GM12878 (cell line): ENCODE measurements around the gene PRMT3. TPM values are rescaled to one million over a fixed set of nuclear protein-coding genes. Genes with fewer than 3 reads are reported as not detected.

Experiments
- ATAC-seq: fragments of 200-7000 bp; cut with Tn5 transposase; 3 replicates; pipeline ENCODE4 v1.9.1; 2020; ENCODE audit warnings: mild to moderate bottlenecking, moderate library complexity
- BruUV-seq: library from RNA; stranded (reverse); fragments of 400-500 nt; replicated peaks from 2 replicates; lab custom pipeline; 2021; lab: Mats Ljungman, UMichigan
- CTCF ChIA-PET: fragments of 300-600 bp; sonication (Branson Sonifier 250); formaldehyde crosslinking; extraction: SDS; loops from one replicate; lab custom pipeline; 2021; ENCODE audit warnings: inconsistent platforms; lab: Yijun Ruan, JAX
- POLR2A ChIA-PET: fragments of 350-600 bp; formaldehyde crosslinking; extraction: SDS; loops from one replicate; lab custom pipeline; 2021; ENCODE audit warnings: inconsistent platforms; lab: Charles Lee
- RAD21 ChIA-PET: fragments of 300-600 bp; sonication (Branson Sonifier 250); formaldehyde crosslinking; loops from one replicate; lab custom pipeline; 2023; ENCODE audit warnings: antibody characterized with exemption; ENCODE audit not compliant: unreplicated experiment; lab: Charles Lee
- SMC1A ChIA-PET: fragments of 300-600 bp; sonication (Branson Sonifier 250); formaldehyde crosslinking; loops from one replicate; lab custom pipeline; 2023; ENCODE audit not compliant: unreplicated experiment, uncharacterized antibody; lab: Charles Lee
- DNase-seq: peaks from one replicate; pipeline ENCODE4 v3.0.0-alpha.2; 2011; ENCODE audit warnings: low read depth, low spot score
- FAIRE-seq: peaks from 3 replicates; lab custom pipeline; 2011; peaks lifted over from hg19 to GRCh38; lab: Jason Lieb, UNC
- H2AFZ ChIP-seq: 2 replicates; pipeline ENCODE4 v1.6.0; 2011; ENCODE audit warnings: low read depth, low read length, control low read depth; ENCODE audit not compliant: control insufficient read depth
- H3K27ac ChIP-seq: 2 replicates; pipeline ENCODE4 v1.5.1; 2011; ENCODE audit warnings: control low read depth; ENCODE audit not compliant: control insufficient read depth, insufficient read depth
- H3K27me3 ChIP-seq, 2 experiments: replicated peaks in 1 of 2; 2 replicates each; pipeline versions ENCODE4 v1.6.0 to v1.6.1; 2011; ENCODE audit warnings: low read length in 1 of 2; ENCODE audit not compliant: control insufficient read depth in 2 of 2, insufficient read depth in 2 of 2
- H3K36me3 ChIP-seq, 2 experiments: 2 replicates each; pipeline ENCODE4 v1.5.1; 2011; ENCODE audit warnings: low read length in 1 of 2; ENCODE audit not compliant: control insufficient read depth in 2 of 2, insufficient read depth in 2 of 2
- H3K4me1 ChIP-seq: 2 replicates; pipeline ENCODE4 v1.6.1; 2011; ENCODE audit warnings: mild to moderate bottlenecking, low read length, moderate library complexity, mixed read lengths; ENCODE audit not compliant: control insufficient read depth, insufficient read depth
- H3K4me2 ChIP-seq: 2 replicates; pipeline ENCODE4 v1.6.0; 2011; ENCODE audit warnings: control low read depth; ENCODE audit not compliant: control insufficient read depth, insufficient read depth
- H3K4me3 ChIP-seq: fragments of 200-600 bp; sonication (generic); 2 replicates; pipeline ENCODE4 v1.5.1; 2016
- H3K79me2 ChIP-seq: 2 replicates; pipeline ENCODE4 v1.6.0; 2011; ENCODE audit warnings: low read length; ENCODE audit not compliant: control insufficient read depth, insufficient read depth
- H3K9ac ChIP-seq: 2 replicates; pipeline ENCODE4 v1.8.0; 2011; ENCODE audit warnings: low read length, control low read depth, mixed read lengths; ENCODE audit not compliant: control insufficient read depth, insufficient read depth
- H3K9me3 ChIP-seq: replicated peaks from 3 replicates; pipeline ENCODE4 v1.5.1; 2011; ENCODE audit warnings: mild to moderate bottlenecking, low read length; ENCODE audit not compliant: control insufficient read depth, insufficient read depth
- H4K20me1 ChIP-seq: 2 replicates; pipeline ENCODE4 v1.6.0; 2011; ENCODE audit not compliant: control insufficient read depth, insufficient read depth
- BMI1 ChIP-seq: fragments of 450-650 bp; IDR thresholded peaks from 2 replicates; pipeline ENCODE4 v1.6.1; 2016; ENCODE audit warnings: mild to moderate bottlenecking, moderate library complexity, borderline replicate concordance
- HSF1 ChIP-seq: fragments of 150-350 bp; IDR thresholded peaks from 2 replicates; pipeline ENCODE4 v1.6.1; 2014; ENCODE audit warnings: mild to moderate bottlenecking, low read depth, low read length
- NBN ChIP-seq: fragments of 450-650 bp; IDR thresholded peaks from 2 replicates; pipeline ENCODE4 v1.6.1; 2016
- NFXL1 ChIP-seq: fragments of 450-650 bp; IDR thresholded peaks from 2 replicates; pipeline ENCODE4 v1.6.1; 2017; ENCODE audit warnings: antibody characterized with exemption, mild to moderate bottlenecking, borderline replicate concordance
- PML ChIP-seq: IDR thresholded peaks from 2 replicates; pipeline ENCODE4 v1.6.1; 2012; ENCODE audit warnings: low read length, inconsistent platforms
- POLR2AphosphoS5 ChIP-seq: IDR thresholded peaks from 2 replicates; pipeline ENCODE4 v1.6.1; 2011; ENCODE audit warnings: mild to moderate bottlenecking, low read length, inconsistent platforms
- RFX5 ChIP-seq: IDR thresholded peaks from 2 replicates; pipeline ENCODE4 v1.6.1; 2011; ENCODE audit warnings: low read depth, low read length, improper control_type of control experiment
- SREBF1 ChIP-seq: IDR thresholded peaks from 2 replicates; pipeline ENCODE4 v1.6.1; 2012; ENCODE audit warnings: mild to moderate bottlenecking, low read length
- ZNF592 ChIP-seq: fragments of 450-650 bp; IDR thresholded peaks from 2 replicates; pipeline ENCODE4 v1.6.1; 2017; ENCODE audit warnings: mild to moderate bottlenecking, moderate library complexity
- WGBS: methylation state at CpG from one replicate; pipeline ENCODE4 v1.1.6; 2016; ENCODE audit warnings: low lambda C conversion rate; ENCODE audit not compliant: insufficient replicate concordance, insufficient coverage; ENCODE audit errors: missing lambda C conversion rate; 5-methylcytosine and 5-hydroxymethylcytosine counted together
- in situ Hi-C: fragments of 300-500 bp; cut with MboI; formaldehyde crosslinking; loops from 9 replicates; pipeline ENCODE4 v1.14.3; 2018; ENCODE audit warnings: mixed read lengths
- intact Hi-C: fragments of 100-400 bp; cut with micrococcal nuclease; formaldehyde crosslinking; loops from one replicate; pipeline ENCODE4 v1.14.2; 2022; ENCODE audit not compliant: unreplicated experiment
- polyA plus RNA-seq, 11 experiments: library from polyadenylated mRNA; depleted of rRNA in 4 of 11; unstranded in 6 of 11; stranded (reverse) in 5 of 11; fragments of >200 nt; fragmentation: Nextera tagmentation in 4 of 11; fragmentation: Illumina TruSeq in 1 of 11; extraction: Ambion mirVana in 4 of 11; extraction: Trizol in 1 of 11; gene quantifications; 1 replicate in 1 of 11; 2 replicates in 10 of 11; pipeline versions ENCODE4 v1.2.1 to v1.2.3, GENCODE V29; 2011 to 2016; ENCODE audit warnings: inconsistent platforms in 2 of 11, missing spikeins in 2 of 11, low read depth in 1 of 11
- total RNA-seq, 4 experiments: library from RNA; depleted of rRNA in 3 of 4; stranded (reverse); fragments of >200 nt in 3 of 4; fragmentation: Illumina TruSeq in 1 of 4; extraction: Trizol in 1 of 4; gene quantifications; 2 replicates each; pipeline versions ENCODE4 v1.2.1 to v1.2.3, GENCODE V29; 2013 to 2021
- TF ChIP-seq, protein P1 (sequence below): fragments of 450-650 bp; IDR thresholded peaks from 2 replicates; pipeline ENCODE4 v1.6.1; 2018; ENCODE audit warnings: mild to moderate bottlenecking, low read depth, moderate library complexity; ENCODE audit not compliant: partially characterized antibody

The PRMT3 gene
- total and polyA plus RNA-seq, 10 of the 15 experiments (the other 5 are each of a cell fraction or from before 2014, with no cell fraction given): 13.9 to 52.1 (median 27.7) TPM

DNA sequence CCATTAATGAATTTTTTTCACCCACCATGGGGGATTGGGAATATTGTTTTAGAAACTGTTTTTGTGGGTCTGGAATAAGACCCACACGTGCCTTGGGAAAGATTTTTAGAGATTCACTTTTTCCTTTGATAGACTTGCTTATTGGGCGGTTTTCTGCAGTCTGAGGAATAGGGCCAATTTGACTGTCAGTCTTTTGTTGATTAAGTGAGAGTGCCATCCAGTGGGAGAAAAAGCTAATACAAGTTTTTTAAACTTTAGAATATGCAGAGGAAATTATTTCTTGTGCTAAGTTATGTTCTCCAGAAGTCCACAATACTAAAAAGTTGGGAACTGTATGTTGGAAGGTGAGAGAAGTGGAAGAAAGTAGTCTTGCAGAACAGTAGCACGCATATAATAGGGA, 56.1 kb downstream of the PRMT3 start (continued):
- no peak for TF ChIP-seq ZNF592

DNA sequence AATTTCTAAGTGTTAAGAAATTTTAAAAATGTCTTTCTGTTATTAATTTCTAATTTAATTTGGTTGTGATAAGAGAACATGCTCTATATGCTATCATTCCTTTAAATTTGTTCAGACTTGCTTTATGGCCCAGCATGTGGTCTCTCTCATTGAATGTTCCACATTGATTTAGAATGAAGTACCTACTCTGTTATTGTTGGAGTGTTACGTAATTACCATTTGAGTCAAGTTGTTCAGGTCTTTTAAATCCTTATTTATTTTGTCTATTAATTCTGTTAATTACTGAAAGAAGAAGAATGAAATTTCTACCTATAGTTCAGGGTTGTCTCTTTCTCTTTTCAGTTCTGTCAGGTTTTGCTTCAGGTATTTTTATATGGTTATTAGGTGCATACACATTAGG, 57.0 kb downstream of the PRMT3 start:
- SMC1A ChIA-PET: interaction anchor here (1.2 kb wide), 1 partner anchor 39 kb away, joined by 3 read pairs; no protein-coding TSS in a partner anchor
- no peaks in the 10 kb centered on the region for H3K79me2 ChIP-seq
- FAIRE-seq: no peak

More for the DNA sequence above, 57.0 kb downstream of the PRMT3 start:
- no peak for TF ChIP-seq BMI1
- TF ChIP-seq HSF1: no peak
- TF ChIP-seq RFX5: no peak
- no peak for TF ChIP-seq NBN
- no peak for TF ChIP-seq SREBF1
- TF ChIP-seq, protein P1, sequence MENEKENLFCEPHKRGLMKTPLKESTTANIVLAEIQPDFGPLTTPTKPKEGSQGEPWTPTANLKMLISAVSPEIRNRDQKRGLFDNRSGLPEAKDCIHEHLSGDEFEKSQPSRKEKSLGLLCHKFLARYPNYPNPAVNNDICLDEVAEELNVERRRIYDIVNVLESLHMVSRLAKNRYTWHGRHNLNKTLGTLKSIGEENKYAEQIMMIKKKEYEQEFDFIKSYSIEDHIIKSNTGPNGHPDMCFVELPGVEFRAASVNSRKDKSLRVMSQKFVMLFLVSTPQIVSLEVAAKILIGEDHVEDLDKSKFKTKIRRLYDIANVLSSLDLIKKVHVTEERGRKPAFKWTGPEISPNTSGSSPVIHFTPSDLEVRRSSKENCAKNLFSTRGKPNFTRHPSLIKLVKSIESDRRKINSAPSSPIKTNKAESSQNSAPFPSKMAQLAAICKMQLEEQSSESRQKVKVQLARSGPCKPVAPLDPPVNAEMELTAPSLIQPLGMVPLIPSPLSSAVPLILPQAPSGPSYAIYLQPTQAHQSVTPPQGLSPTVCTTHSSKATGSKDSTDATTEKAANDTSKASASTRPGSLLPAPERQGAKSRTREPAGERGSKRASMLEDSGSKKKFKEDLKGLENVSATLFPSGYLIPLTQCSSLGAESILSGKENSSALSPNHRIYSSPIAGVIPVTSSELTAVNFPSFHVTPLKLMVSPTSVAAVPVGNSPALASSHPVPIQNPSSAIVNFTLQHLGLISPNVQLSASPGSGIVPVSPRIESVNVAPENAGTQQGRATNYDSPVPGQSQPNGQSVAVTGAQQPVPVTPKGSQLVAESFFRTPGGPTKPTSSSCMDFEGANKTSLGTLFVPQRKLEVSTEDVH: no peak
- no peak for TF ChIP-seq NFXL1
- no peak for TF ChIP-seq PML
- TF ChIP-seq POLR2AphosphoS5: no peak
- H4K20me1 ChIP-seq: no peaks in the 10 kb centered on the region
- no peaks in the 10 kb centered on the region for H3K9me3 ChIP-seq
- RAD21 ChIA-PET: interaction anchor here (0.9 to 1.0 kb wide), 3 partner anchors 35 to 317 kb away, joined by 3 to 10 read pairs (median 3); no protein-coding TSS in a partner anchor
- no TSS peak for BruUV-seq
- H3K4me2 ChIP-seq: no peak overlapping the region
- intact Hi-C loops (loop anchor here (10.0 kb wide), 1 partner anchor 320 kb away; no protein-coding TSS in a partner anchor), in situ Hi-C loops (no loop called here)
- no peaks in the 10 kb centered on the region; a peak in 1 of 4 replicates for H3K36me3 ChIP-seq
- H3K9ac ChIP-seq: no peak overlapping the region
- no peaks in the 10 kb centered on the region for H3K27me3 ChIP-seq
- H2AFZ ChIP-seq: no peak overlapping the region
- no peak overlapping the region for H3K27ac ChIP-seq
- WGBS: 100% methylated on average over 1 of the region's 1 CpG
- no peak for DNase-seq
- POLR2A ChIA-PET: no interaction called here
- CTCF ChIA-PET: interaction anchor here (0.6 to 2.6 kb wide), 12 partner anchors 8 to 316 kb away, joined by 3 to 23 read pairs (median 4); no protein-coding TSS in a partner anchor
- H3K4me3 ChIP-seq: no peak overlapping the region
- H3K4me1 ChIP-seq: no peaks in the 10 kb centered on the region
- no peak for ATAC-seq
